H7 (cell line): ENCODE measurements around the gene SMPD2. TPM values are rescaled to one million over a fixed set of nuclear protein-coding genes. Genes with fewer than 3 reads are reported as not detected.

Experiments
- DNase-seq: peaks from one replicate; pipeline ENCODE4 v3.0.0; 2012
- H3K27me3 ChIP-seq: 2 replicates; pipeline ENCODE4 v1.6.0; 2011; ENCODE audit warnings: mild to moderate bottlenecking, low read length; ENCODE audit not compliant: control insufficient read depth, insufficient read depth
- H3K36me3 ChIP-seq: replicated peaks from 2 replicates; pipeline ENCODE4 v1.5.1; 2011; ENCODE audit warnings: low read length; ENCODE audit not compliant: control insufficient read depth, insufficient read depth
- H3K4me3 ChIP-seq: 2 replicates; pipeline ENCODE4 v1.5.1; 2011; ENCODE audit warnings: low read depth, mild to moderate bottlenecking, control low read depth, low read length, moderate library complexity; ENCODE audit not compliant: insufficient read depth
- total RNA-seq: library from RNA; depleted of rRNA; stranded (reverse); fragments of >200 nt; shearing (Covaris generic); gene quantifications from 2 replicates; pipeline ENCODE4 v1.2.3, GENCODE V29; 2014

SMPD2 gene
- total RNA-seq, 1 experiment from 2014 or later: 13.2 TPM

- Histone ChIP-seq H3K4me3 (no peak overlapping the region), H3K27me3 (peaks cover 4% of the 10 kb centered on the region; the same call in 1 of the 2 replicates), H3K36me3 (no peaks in the 10 kb centered on the region)
- DNase-seq: no peak
Measured at GRCh38 chr6:109436041-109436440, 4.5 kb upstream of the SMPD2 start.

- peak; percentile 85 for DNase-seq
- H3K4me3 ChIP-seq: peak overlapping the region; percentile 91
- peaks cover 4% of the 10 kb centered on the region; the same call in 1 of the 2 replicates for H3K27me3 ChIP-seq
- peaks cover 27% of the 10 kb centered on the region for H3K36me3 ChIP-seq
Measured at GRCh38 chr6:109441069-109441816, 719 bp downstream of the SMPD2 start.

- H3K4me3 ChIP-seq: no peak overlapping the region
- H3K36me3 ChIP-seq: peaks cover 33% of the 10 kb centered on the region
- no peak for DNase-seq
- peaks cover 4% of the 10 kb centered on the region; the same call in 1 of the 2 replicates for H3K27me3 ChIP-seq
Measured at GRCh38 chr6:109442393-109442924, 1.9 kb downstream of the SMPD2 start.

- DNase-seq: no peak
- Histone ChIP-seq H3K36me3 (peaks cover 33% of the 10 kb centered on the region), H3K4me3 (no peak overlapping the region), H3K27me3 (peaks cover 4% of the 10 kb centered on the region; the same call in 1 of the 2 replicates)
Measured at GRCh38 chr6:109443425-109443950, 3.0 kb downstream of the SMPD2 start.

- H3K27me3 ChIP-seq: no peaks in the 10 kb centered on the region
- H3K4me3 ChIP-seq: no peak overlapping the region
- H3K36me3 ChIP-seq: peaks cover 33% of the 10 kb centered on the region
- peak; percentile 51 for DNase-seq
Measured at GRCh38 chr6:109445382-109445781, 4.9 kb downstream of the SMPD2 start.

- Histone ChIP-seq H3K36me3 (peaks cover 33% of the 10 kb centered on the region), H3K4me3 (no peak overlapping the region), H3K27me3 (no peaks in the 10 kb centered on the region)
- DNase-seq: peak; percentile 32
Measured at GRCh38 chr6:109446072-109446471, 5.5 kb downstream of the SMPD2 start.

- Histone ChIP-seq H3K36me3 (peaks cover 34% of the 10 kb centered on the region), H3K4me3 (no peak overlapping the region), H3K27me3 (no peaks in the 10 kb centered on the region)
- peak; percentile 9 for DNase-seq
Measured at GRCh38 chr6:109446541-109446940, 6.0 kb downstream of the SMPD2 start.

GRCh38 chr6:109447087-109447486 is 6.6 kb downstream of the SMPD2 start:
- Histone ChIP-seq H3K36me3 (peaks cover 39% of the 10 kb centered on the region), H3K27me3 (no peaks in the 10 kb centered on the region), H3K4me3 (no peak overlapping the region)
- peak; percentile 36 for DNase-seq

GRCh38 chr6:109447878-109448555 is 7.5 kb downstream of the SMPD2 start:
- peaks cover 34% of the 10 kb centered on the region for H3K36me3 ChIP-seq
- H3K4me3 ChIP-seq: no peak overlapping the region
- no peaks in the 10 kb centered on the region for H3K27me3 ChIP-seq
- DNase-seq: peak; percentile 59

- Histone ChIP-seq H3K27me3 (no peaks in the 10 kb centered on the region), H3K36me3 (peaks cover 34% of the 10 kb centered on the region), H3K4me3 (no peak overlapping the region)
- peak; percentile 55 for DNase-seq
Measured at GRCh38 chr6:109448615-109449014, 8.1 kb downstream of the SMPD2 start.

GRCh38 chr6:109449064-109449794 is 8.7 kb downstream of the SMPD2 start:
- H3K4me3 ChIP-seq: no peak overlapping the region
- peaks cover 32% of the 10 kb centered on the region for H3K36me3 ChIP-seq
- no peaks in the 10 kb centered on the region for H3K27me3 ChIP-seq
- peak; percentile 46 for DNase-seq

GRCh38 chr6:109449795-109450673 is 9.5 kb downstream of the SMPD2 start:
- H3K36me3 ChIP-seq: peaks cover 25% of the 10 kb centered on the region
- peak; percentile 40 for DNase-seq
- H3K4me3 ChIP-seq: no peak overlapping the region
- no peaks in the 10 kb centered on the region for H3K27me3 ChIP-seq

GRCh38 chr6:109450801-109451200 is 10.3 kb downstream of the SMPD2 start:
- no peak overlapping the region for H3K4me3 ChIP-seq
- no peaks in the 10 kb centered on the region for H3K27me3 ChIP-seq
- peaks cover 17% of the 10 kb centered on the region for H3K36me3 ChIP-seq
- no peak for DNase-seq
